Measurements from ENCODE around the gene RMND5B.

DNA sequence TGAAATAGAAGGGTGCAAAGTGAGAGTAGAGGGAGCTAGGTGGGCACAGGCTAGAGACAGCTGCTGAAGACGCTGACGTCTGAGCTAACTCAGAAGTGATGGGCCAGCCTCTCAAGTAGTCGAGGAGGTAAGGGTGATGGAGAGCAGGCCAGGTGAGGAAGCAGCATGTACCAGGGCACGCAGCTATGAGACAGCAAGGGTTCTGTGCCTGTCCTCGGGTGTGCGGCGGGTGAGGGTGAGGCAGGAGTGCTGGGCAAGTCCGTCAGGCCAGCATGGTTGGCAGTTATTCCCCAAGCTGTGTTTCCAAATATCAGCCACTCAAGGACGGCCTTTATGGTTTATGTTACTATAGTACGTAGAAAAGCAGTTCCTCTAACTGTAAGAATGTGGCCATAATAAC is 6.2 kb downstream of the RMND5B start:
- TF ChIP-seq YY1 (IDR thresholded peaks at IDR 0.05; ENCODE audit: insufficient read depth, insufficient read length), result no peak
- no peak for TF ChIP-seq SUZ12 (IDR thresholded peaks at IDR 0.05; ENCODE audit: extremely low read depth, insufficient read depth, insufficient read length)
- no peak for TF ChIP-seq ZNF274 (IDR thresholded peaks at IDR 0.05; ENCODE audit: low read depth, low read length)
